Thyroid gland (tissue), 4 donors: Measurements from ENCODE around the gene HTR3D. TPM values are rescaled to one million over a fixed set of nuclear protein-coding genes. Genes with fewer than 3 reads are reported as not detected.

Experiments used
- DNase-seq, 2 donors: peaks; one replicate each; pipeline ENCODE4 v3.0.0-alpha.2; 2019
- H3K27ac ChIP-seq, 3 donors: fragments of 200-600 bp; sonication (generic); 1 replicate in 2 of 3; 2 replicates in 1 of 3; pipeline ENCODE4 v1.5.1; 2016 to 2019; ENCODE audit warnings: mild to moderate bottlenecking in 1 of 3, moderate library complexity in 1 of 3
- H3K27me3 ChIP-seq: fragments of 200-600 bp; sonication (generic); one replicate; pipeline ENCODE4 v1.5.1; 2019
- H3K36me3 ChIP-seq, 2 donors: fragments of 200-600 bp; sonication (generic); one replicate each; pipeline ENCODE4 v1.5.1; 2016 to 2019
- H3K4me1 ChIP-seq, 2 donors: fragments of 200-600 bp; sonication (generic); one replicate each; pipeline ENCODE4 v1.5.1; 2017 to 2019
- H3K4me3 ChIP-seq, 3 donors: fragments of 200-600 bp; sonication (generic); replicated peaks in 1 of 3; 1 replicate in 2 of 3; 2 replicates in 1 of 3; pipeline ENCODE4 v1.5.1; 2016; ENCODE audit warnings: mild to moderate bottlenecking in 1 of 3
- H3K9me3 ChIP-seq: fragments of 200-600 bp; sonication (generic); one replicate; pipeline ENCODE4 v1.5.1; 2017
- CTCF ChIP-seq, 6 experiments: fragments of 200-600 bp in 3 of 6; fragments of 450-650 bp in 3 of 6; sonication (generic) in 3 of 6; IDR thresholded peaks; one replicate each; pipeline ENCODE4 v1.5.1; 2016 to 2019; ENCODE audit warnings: antibody characterized with exemption in 6 of 6, mild to moderate bottlenecking in 2 of 6, inconsistent platforms in 1 of 6, moderate library complexity in 1 of 6
- POLR2A ChIP-seq, 2 donors: fragments of 450-650 bp; IDR thresholded peaks; one replicate each; pipeline ENCODE4 v1.6.1; 2017; ENCODE audit warnings: antibody characterized with exemption in 2 of 2, mild to moderate bottlenecking in 2 of 2, moderate library complexity in 1 of 2
- WGBS, 2 donors: methylation state at CpG; one replicate each; pipeline ENCODE4 v1.1.5; 2017; 5-methylcytosine and 5-hydroxymethylcytosine counted together
- intact Hi-C: fragments of 100-400 bp; cut with DNase I; formaldehyde crosslinking; loops from one replicate; pipeline ENCODE4 v1.15.1; 2023
- total RNA-seq, 4 donors: library from RNA; depleted of rRNA; stranded (reverse); fragments of >200 nt; gene quantifications; one replicate each; pipeline ENCODE4 v1.2.3, GENCODE V29; 2016

HTR3D gene
- total RNA-seq, 4 donors from 2014 or later, result not detected

- no peak for DNase-seq
- Histone ChIP-seq H3K4me3 (no peak overlapping the region), H3K9me3 (no peaks in the 10 kb centered on the region), H3K27ac (no peak overlapping the region), H3K4me1 (no peaks in the 10 kb centered on the region), H3K27me3 (no peaks in the 10 kb centered on the region), H3K36me3 (no peaks in the 10 kb centered on the region)
- no peak for TF ChIP-seq CTCF (IDR thresholded peaks at IDR 0.05)
- TF ChIP-seq POLR2A (IDR thresholded peaks at IDR 0.05), result no peak
- 89 to 91% methylated on average over 5 of the region's 5 CpGs for WGBS, 2 donors
- intact Hi-C loops, result no loop called here
Measured at GRCh38 chr3:184045995-184046394, 14.5 kb downstream of the HTR3D start.

GRCh38 chr3:184050217-184050847 lies 18.8 kb downstream of the HTR3D start:
- Histone ChIP-seq H3K36me3 (no peaks in the 10 kb centered on the region), H3K4me1 (no peaks in the 10 kb centered on the region), H3K27me3 (no peaks in the 10 kb centered on the region), H3K9me3 (no peaks in the 10 kb centered on the region), H3K27ac (no peak overlapping the region), H3K4me3 (no peak overlapping the region)
- WGBS, 2 donors, result 82 to 90% methylated on average over 7 of the region's 7 CpGs
- intact Hi-C loops, result no loop called here
- DNase-seq, result no peak
- TF ChIP-seq POLR2A (IDR thresholded peaks at IDR 0.05) (no peak), CTCF (IDR thresholded peaks at IDR 0.05) (no peak)

GRCh38 chr3:184052767-184053166 lies 21.2 kb downstream of the HTR3D start, which contains the start of gene HTR3C:
TSS of gene HTR3C (plus strand) at chr3:184053047. CDS start at chr3:184053081, 34 bp downstream.
- no peak within 1 kb of the TSS for H3K4me3 ChIP-seq
- 67% methylated on average over 4 of the region's 4 CpGs for WGBS, 2 donors
- H3K9me3 ChIP-seq, result no peaks in the 10 kb centered on the region
- TF ChIP-seq CTCF (IDR thresholded peaks at IDR 0.05) (no peak), POLR2A (IDR thresholded peaks at IDR 0.05) (no peak)
- no peak for DNase-seq
- no peaks in the 10 kb centered on the region for H3K4me1 ChIP-seq
- H3K27me3 ChIP-seq, result no peaks in the 10 kb centered on the region
- intact Hi-C loops, result no loop called here
- no peak within 1 kb of the TSS for H3K27ac ChIP-seq
- no peaks in the 10 kb centered on the region for H3K36me3 ChIP-seq

GRCh38 chr3:184058029-184058428 lies 26.5 kb downstream of the HTR3D start:
- Histone ChIP-seq H3K36me3 (no peaks in the 10 kb centered on the region), H3K27ac (no peak overlapping the region), H3K4me1 (no peaks in the 10 kb centered on the region), H3K4me3 (no peak overlapping the region), H3K9me3 (no peaks in the 10 kb centered on the region), H3K27me3 (no peaks in the 10 kb centered on the region)
- TF ChIP-seq CTCF (IDR thresholded peaks at IDR 0.05) (no peak), POLR2A (IDR thresholded peaks at IDR 0.05) (no peak)
- no peak for DNase-seq
- intact Hi-C loops, result no loop called here
- WGBS, 2 donors, result 66 to 70% methylated on average over 9 of the region's 9 CpGs

DNA sequence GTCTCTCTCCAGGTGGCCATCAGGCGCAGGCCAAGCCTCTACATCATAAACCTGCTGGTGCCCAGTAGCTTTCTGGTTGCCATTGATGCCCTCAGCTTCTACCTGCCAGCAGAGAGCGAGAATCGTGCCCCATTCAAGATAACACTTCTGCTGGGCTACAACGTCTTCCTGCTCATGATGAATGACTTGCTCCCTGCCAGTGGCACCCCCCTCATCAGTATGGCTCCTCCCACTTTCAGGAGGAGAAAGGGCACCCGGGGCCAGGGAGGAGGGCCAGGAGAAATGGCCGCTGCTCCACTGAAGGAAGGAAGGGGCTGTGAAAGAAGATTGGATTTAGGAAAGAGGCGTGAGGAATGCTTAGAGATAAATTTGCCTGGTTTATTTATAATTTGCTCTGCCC lies 27.9 kb downstream of the HTR3D start:
- TF ChIP-seq POLR2A (IDR thresholded peaks at IDR 0.05) (no peak), CTCF (IDR thresholded peaks at IDR 0.05) (no peak)
- Histone ChIP-seq H3K4me1 (no peaks in the 10 kb centered on the region), H3K36me3 (no peaks in the 10 kb centered on the region), H3K4me3 (no peak overlapping the region), H3K27ac (no peak overlapping the region), H3K9me3 (no peaks in the 10 kb centered on the region), H3K27me3 (no peaks in the 10 kb centered on the region)
- no peak for DNase-seq
- intact Hi-C loops, result no loop called here
- 62 to 63% methylated on average over 6 to 7 of the region's 7 CpGs for WGBS, 2 donors
